Lower leg skin (tissue), 4 donors: ENCODE data around the gene FBRSL1. TPM values are rescaled to one million over a fixed set of nuclear protein-coding genes. Genes with fewer than 3 reads are reported as not detected.

Experiments used
- total RNA-seq, 4 donors: library from RNA; depleted of rRNA; stranded (reverse); fragments of >200 nt; gene quantifications; one replicate each; pipeline ENCODE4 v1.1.0, GENCODE V29; 2016

FBRSL1 gene
- total RNA-seq, 4 donors from 2014 or later, result 15.5 to 250 (median 19.6) TPM

Other genes with a start within 250 kb of the FBRSL1 start
- gene GALNT9, start 160.6 kb upstream of the FBRSL1 start, total RNA-seq, result under 1 TPM in 1 of 4 donors, not detected in 3; 0.13 TPM
- not detected for gene LRCOL1, start 120.4 kb downstream of the FBRSL1 start, total RNA-seq
- gene P2RX2, start 128.6 kb downstream of the FBRSL1 start, total RNA-seq, result not detected
- 10 to 100 TPM; 25.8 to 66.0 (median 36.9) TPM for gene POLE, start 197.2 kb downstream of the FBRSL1 start, total RNA-seq
- 10 to 100 TPM; 13.7 to 33.4 (median 19.1) TPM for gene PXMP2, start 197.4 kb downstream of the FBRSL1 start, total RNA-seq
- gene PGAM5, start 220.7 kb downstream of the FBRSL1 start, total RNA-seq, result 10 to 100 TPM; 28.1 to 54.6 (median 32.8) TPM